ENCODE measurements around the gene UGT2B7.

DNA sequence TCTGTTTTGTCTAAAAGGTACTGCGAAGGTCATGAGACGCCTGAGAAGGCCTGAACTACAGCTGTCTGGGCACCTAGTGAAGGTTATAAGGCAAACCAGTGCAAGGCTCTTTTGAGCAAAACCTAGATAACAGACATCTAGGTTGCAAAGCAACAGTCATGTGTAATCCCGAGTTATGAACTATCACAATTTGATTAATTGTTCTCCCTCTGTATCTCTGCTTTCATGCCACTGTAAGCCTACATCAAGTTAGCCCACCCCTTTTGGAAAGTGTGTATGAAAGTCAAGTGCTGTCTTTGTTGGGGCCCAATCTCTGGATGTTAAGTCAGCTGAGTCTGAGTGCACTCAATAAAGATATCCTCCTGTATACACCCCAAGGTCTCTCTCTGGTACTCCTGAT is 31.9 kb upstream of the UGT2B7 start:
- TF ChIP-seq, protein P1, sequence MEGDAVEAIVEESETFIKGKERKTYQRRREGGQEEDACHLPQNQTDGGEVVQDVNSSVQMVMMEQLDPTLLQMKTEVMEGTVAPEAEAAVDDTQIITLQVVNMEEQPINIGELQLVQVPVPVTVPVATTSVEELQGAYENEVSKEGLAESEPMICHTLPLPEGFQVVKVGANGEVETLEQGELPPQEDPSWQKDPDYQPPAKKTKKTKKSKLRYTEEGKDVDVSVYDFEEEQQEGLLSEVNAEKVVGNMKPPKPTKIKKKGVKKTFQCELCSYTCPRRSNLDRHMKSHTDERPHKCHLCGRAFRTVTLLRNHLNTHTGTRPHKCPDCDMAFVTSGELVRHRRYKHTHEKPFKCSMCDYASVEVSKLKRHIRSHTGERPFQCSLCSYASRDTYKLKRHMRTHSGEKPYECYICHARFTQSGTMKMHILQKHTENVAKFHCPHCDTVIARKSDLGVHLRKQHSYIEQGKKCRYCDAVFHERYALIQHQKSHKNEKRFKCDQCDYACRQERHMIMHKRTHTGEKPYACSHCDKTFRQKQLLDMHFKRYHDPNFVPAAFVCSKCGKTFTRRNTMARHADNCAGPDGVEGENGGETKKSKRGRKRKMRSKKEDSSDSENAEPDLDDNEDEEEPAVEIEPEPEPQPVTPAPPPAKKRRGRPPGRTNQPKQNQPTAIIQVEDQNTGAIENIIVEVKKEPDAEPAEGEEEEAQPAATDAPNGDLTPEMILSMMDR (IDR thresholded peaks at IDR 0.05): no peak
- no peak for TF ChIP-seq POLR2A (IDR thresholded peaks at IDR 0.05)

All from uterus (tissue), 2 donors.